HCT116 (cell line): ENCODE results near the gene MYOG. TPM values are rescaled to one million over a fixed set of nuclear protein-coding genes. Genes with fewer than 3 reads are reported as not detected.

Source experiments
- ATAC-seq: fragments of 200-7000 bp; cut with Tn5 transposase; 2 replicates; pipeline ENCODE4 v1.9.1; 2020; ENCODE audit warnings: mild to moderate bottlenecking, moderate library complexity
- BruUV-seq: library from RNA; stranded (reverse); fragments of 400-500 nt; replicated peaks from 2 replicates; lab custom pipeline; 2021; lab: Mats Ljungman, UMichigan
- CTCF ChIA-PET: fragments of 300-600 bp; sonication (Branson Sonifier 250); formaldehyde crosslinking; loops from one replicate; lab custom pipeline; 2021; ENCODE audit warnings: antibody characterized with exemption; lab: Charles Lee
- POLR2A ChIA-PET: fragments of 300-600, 350-600 bp; sonication (Branson Sonifier 250); formaldehyde crosslinking; loops from one replicate; lab custom pipeline; 2021; ENCODE audit warnings: antibody characterized with exemption; lab: Charles Lee
- RAD21 ChIA-PET, 2 experiments: fragments of 300-600 bp; sonication (Branson Sonifier 250); formaldehyde crosslinking; loops; one replicate each; lab custom pipeline; 2023; ENCODE audit warnings: low total read pairs in 2 of 2; ENCODE audit not compliant: uncharacterized antibody in 2 of 2, unreplicated experiment in 2 of 2, low non-redundant PET in 1 of 2; lab: Charles Lee
- DNase-seq: peaks from one replicate; pipeline ENCODE4 v3.0.0-alpha.2; 2010; ENCODE audit warnings: low read depth, low spot score
- H2AFZ ChIP-seq: fragments of 200-600 bp; shearing (Covaris generic), sonication (generic); 2 replicates; pipeline ENCODE4 v1.6.1; 2017; ENCODE audit warnings: low read depth, mixed run types, mixed read lengths, antibody characterized with exemption, low read length; ENCODE audit not compliant: poor library complexity, severe bottlenecking
- H3K27ac ChIP-seq: 2 replicates; pipeline ENCODE4 v1.5.1; 2012; ENCODE audit warnings: low read depth, low read length
- H3K27me3 ChIP-seq: fragments of 200-600 bp; sonication (generic); 2 replicates; pipeline ENCODE4 v1.6.1; 2016; ENCODE audit warnings: mixed run types, low read length, mixed read lengths; ENCODE audit not compliant: insufficient read depth
- H3K36me3 ChIP-seq, 2 experiments: fragments of 200-500 bp in 1 of 2; fragments of 200-600 bp in 1 of 2; sonication (Bioruptor generic) in 1 of 2; sonication (generic) in 1 of 2; 2 replicates each; pipeline versions ENCODE4 v1.5.1 to v1.6.1; 2014 to 2016; ENCODE audit warnings: low read length in 2 of 2, inconsistent platforms in 1 of 2, mixed read lengths in 1 of 2, mixed run types in 1 of 2; ENCODE audit not compliant: insufficient read depth in 2 of 2, control insufficient read depth in 1 of 2
- H3K4me1 ChIP-seq, 2 experiments: fragments of 200-600 bp in 1 of 2; sonication (generic) in 1 of 2; 2 replicates each; pipeline versions ENCODE4 v1.5.1 to v1.6.1; 2012 to 2017; ENCODE audit warnings: low read length in 2 of 2, inconsistent platforms in 1 of 2, mild to moderate bottlenecking in 1 of 2, mixed read lengths in 1 of 2, mixed run types in 1 of 2, moderate library complexity in 1 of 2; ENCODE audit not compliant: insufficient read depth in 2 of 2, control insufficient read depth in 1 of 2
- H3K4me2 ChIP-seq: fragments of 200-600 bp; sonication (generic); 2 replicates; pipeline ENCODE4 v1.6.1; 2017; ENCODE audit warnings: mixed run types, low read length, mixed read lengths
- H3K4me3 ChIP-seq, 2 experiments: fragments of 200-600 bp in 1 of 2; sonication (generic) in 1 of 2; replicated peaks in 1 of 2; 2 replicates each; pipeline ENCODE4 v1.5.1; 2011 to 2016; ENCODE audit warnings: low read length in 2 of 2, control low read depth in 1 of 2, low read depth in 1 of 2, mild to moderate bottlenecking in 1 of 2, mixed read lengths in 1 of 2, mixed run types in 1 of 2
- H3K79me2 ChIP-seq: fragments of 200-600 bp; sonication (generic); 2 replicates; pipeline ENCODE4 v1.6.1; 2017; ENCODE audit warnings: mild to moderate bottlenecking, mixed run types, low read length, moderate library complexity, mixed read lengths; ENCODE audit not compliant: insufficient read depth
- H3K9ac ChIP-seq: fragments of 200-600 bp; sonication (generic); 2 replicates; pipeline ENCODE4 v1.6.1; 2016; ENCODE audit warnings: low read length, mixed read lengths
- H3K9me2 ChIP-seq: fragments of 200-600 bp; sonication (generic), shearing (Covaris generic); 2 replicates; pipeline ENCODE4 v1.6.1; 2017; ENCODE audit warnings: mixed run types, mild to moderate bottlenecking, moderate library complexity; ENCODE audit not compliant: insufficient read depth
- H3K9me3 ChIP-seq, 2 experiments: fragments of 200-500 bp in 1 of 2; fragments of 200-600 bp in 1 of 2; sonication (Bioruptor generic) in 1 of 2; sonication (generic) in 1 of 2; 2 replicates each; pipeline ENCODE4 v1.6.1; 2014 to 2017; ENCODE audit warnings: low read length in 2 of 2, mixed read lengths in 2 of 2, inconsistent platforms in 1 of 2, low read depth in 1 of 2, mild to moderate bottlenecking in 1 of 2, mixed run types in 1 of 2, moderate library complexity in 1 of 2; ENCODE audit not compliant: control insufficient read depth in 1 of 2, insufficient read depth in 1 of 2
- H4K20me1 ChIP-seq: fragments of 200-600 bp; sonication (generic), shearing (Covaris generic); 2 replicates; pipeline ENCODE4 v1.6.1; 2017; ENCODE audit warnings: mixed run types, mild to moderate bottlenecking, moderate library complexity; ENCODE audit not compliant: insufficient read depth
- CBX3 ChIP-seq: IDR thresholded peaks from 2 replicates; pipeline ENCODE4 v1.6.1; 2012; ENCODE audit warnings: low read depth
- CTCF ChIP-seq, 3 experiments: fragments of 200-600 bp in 1 of 3; sonication (generic) in 1 of 3; IDR thresholded peaks in 2 of 3; conservative IDR thresholded peaks in 1 of 3; 2 replicates each; pipeline ENCODE4 v1.5.1; 2012 to 2017; ENCODE audit warnings: low read depth in 2 of 3, low read length in 2 of 3, antibody characterized with exemption in 1 of 3, borderline replicate concordance in 1 of 3, control low read depth in 1 of 3, mild to moderate bottlenecking in 1 of 3, mixed read lengths in 1 of 3, mixed run types in 1 of 3, moderate library complexity in 1 of 3; ENCODE audit not compliant: insufficient read depth in 1 of 3
- ELF1 ChIP-seq: IDR thresholded peaks from 2 replicates; pipeline ENCODE4 v1.6.1; 2012; ENCODE audit warnings: low read depth, borderline replicate concordance
- EZH2 ChIP-seq: fragments of 200-600 bp; sonication (generic); IDR thresholded peaks from 2 replicates; pipeline ENCODE4 v1.6.1; 2017; ENCODE audit warnings: antibody characterized with exemption, mixed run types
- EZH2phosphoT487 ChIP-seq: fragments of 200-600 bp; IDR thresholded peaks from 2 replicates; pipeline ENCODE4 v1.6.1; 2018; ENCODE audit warnings: antibody characterized with exemption, borderline replicate concordance
- FOSL1 ChIP-seq: IDR thresholded peaks from 2 replicates; pipeline ENCODE4 v1.6.1; 2012; ENCODE audit warnings: low read depth
- JUND ChIP-seq: IDR thresholded peaks from 2 replicates; pipeline ENCODE4 v1.6.1; 2012
- POLR2A ChIP-seq: IDR thresholded peaks from 2 replicates; pipeline ENCODE4 v1.7.0; 2011; ENCODE audit warnings: borderline replicate concordance; ENCODE audit not compliant: insufficient read depth, insufficient read length; ENCODE audit errors: extremely low read depth
- POLR2AphosphoS5 ChIP-seq: IDR thresholded peaks from 2 replicates; pipeline ENCODE4 v1.6.1; 2011; ENCODE audit warnings: mild to moderate bottlenecking, low read depth, low read length, moderate library complexity
- SIN3A ChIP-seq: IDR thresholded peaks from 2 replicates; pipeline ENCODE4 v1.6.1; 2012; ENCODE audit warnings: low read depth
- SP1 ChIP-seq: IDR thresholded peaks from 2 replicates; pipeline ENCODE4 v1.6.1; 2012; ENCODE audit warnings: low read depth
- SRF ChIP-seq: IDR thresholded peaks from 2 replicates; pipeline ENCODE4 v1.6.1; 2012; ENCODE audit warnings: low read depth
- TCF7L2 ChIP-seq: IDR thresholded peaks from 2 replicates; pipeline ENCODE4 v1.7.0; 2011; ENCODE audit warnings: borderline replicate concordance, inconsistent platforms; ENCODE audit not compliant: insufficient read depth, insufficient read length; ENCODE audit errors: extremely low read depth
- YY1 ChIP-seq: IDR thresholded peaks from 2 replicates; pipeline ENCODE4 v1.6.1; 2011; ENCODE audit warnings: low read length, low read depth, moderate library complexity, mild to moderate bottlenecking; ENCODE audit not compliant: insufficient replicate concordance; ENCODE audit errors: extremely low read depth
- ZNF274 ChIP-seq: fragments of 200-500 bp; sonication (Bioruptor generic); IDR thresholded peaks from 2 replicates; pipeline ENCODE4 v1.6.1; 2014; ENCODE audit warnings: mild to moderate bottlenecking, low read depth, low read length, inconsistent platforms
- intact Hi-C: fragments of 100-400 bp; cut with micrococcal nuclease; formaldehyde crosslinking; loops from 2 replicates; pipeline ENCODE4 v1.10.0; 2022
- total RNA-seq: library from RNA; stranded (reverse); gene quantifications from one replicate; pipeline ENCODE4 v1.2.1, GENCODE V29; 2021; ENCODE audit not compliant: unreplicated experiment
- TF ChIP-seq, protein P1 (sequence below): IDR thresholded peaks from 2 replicates; pipeline ENCODE4 v1.6.1; 2011; ENCODE audit warnings: mild to moderate bottlenecking, low read length, moderate library complexity; ENCODE audit not compliant: insufficient replicate concordance; ENCODE audit errors: extremely low read depth

MYOG gene
- total RNA-seq, 1 experiment from 2014 or later = not detected

DNA sequence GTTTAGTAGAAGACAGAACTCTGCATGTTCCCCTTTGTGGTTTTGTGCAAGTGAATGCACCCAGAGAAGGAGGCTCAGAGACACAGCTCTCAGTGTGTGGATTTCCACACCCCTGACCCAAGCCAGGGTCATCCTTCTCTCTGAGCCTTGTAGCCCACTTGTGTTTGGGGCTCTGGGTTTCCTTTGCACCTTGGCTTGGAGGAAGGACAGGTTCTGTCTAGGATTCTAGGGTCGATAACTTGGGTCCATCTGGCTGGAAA lies 27.2 kb downstream of the MYOG start:
- H3K27ac ChIP-seq = no peak overlapping the region
- no peaks in the 10 kb centered on the region for H3K79me2 ChIP-seq
- intact Hi-C loops = no loop called here
- peaks cover 0 to 5% of the 10 kb centered on the region in 2 experiments; a peak in 2 of 4 replicates for H3K36me3 ChIP-seq
- no TSS peak for BruUV-seq
- CTCF ChIA-PET = no interaction called here
- DNase-seq (no peak), ATAC-seq (no peak)
- TF ChIP-seq POLR2A = no peak
- TF ChIP-seq ELF1 = no peak
- no peak for TF ChIP-seq EZH2
- no peak for TF ChIP-seq SRF
- no peak for TF ChIP-seq SIN3A
- TF ChIP-seq CBX3 = no peak
- TF ChIP-seq JUND = no peak
- no peak for TF ChIP-seq SP1
- no peak for TF ChIP-seq POLR2AphosphoS5
- no peak for TF ChIP-seq TCF7L2
- TF ChIP-seq ZNF274 = no peak
- TF ChIP-seq, protein P1, sequence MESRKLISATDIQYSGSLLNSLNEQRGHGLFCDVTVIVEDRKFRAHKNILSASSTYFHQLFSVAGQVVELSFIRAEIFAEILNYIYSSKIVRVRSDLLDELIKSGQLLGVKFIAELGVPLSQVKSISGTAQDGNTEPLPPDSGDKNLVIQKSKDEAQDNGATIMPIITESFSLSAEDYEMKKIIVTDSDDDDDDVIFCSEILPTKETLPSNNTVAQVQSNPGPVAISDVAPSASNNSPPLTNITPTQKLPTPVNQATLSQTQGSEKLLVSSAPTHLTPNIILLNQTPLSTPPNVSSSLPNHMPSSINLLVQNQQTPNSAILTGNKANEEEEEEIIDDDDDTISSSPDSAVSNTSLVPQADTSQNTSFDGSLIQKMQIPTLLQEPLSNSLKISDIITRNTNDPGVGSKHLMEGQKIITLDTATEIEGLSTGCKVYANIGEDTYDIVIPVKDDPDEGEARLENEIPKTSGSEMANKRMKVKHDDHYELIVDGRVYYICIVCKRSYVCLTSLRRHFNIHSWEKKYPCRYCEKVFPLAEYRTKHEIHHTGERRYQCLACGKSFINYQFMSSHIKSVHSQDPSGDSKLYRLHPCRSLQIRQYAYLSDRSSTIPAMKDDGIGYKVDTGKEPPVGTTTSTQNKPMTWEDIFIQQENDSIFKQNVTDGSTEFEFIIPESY = no peak
- no peak for TF ChIP-seq YY1
- no peak for TF ChIP-seq EZH2phosphoT487
- no peak for TF ChIP-seq FOSL1
- TF ChIP-seq CTCF (IDR thresholded peaks at IDR 0.05 in 2 of 3, conservative IDR thresholded peaks at IDR 0.05 in 1 of 3; ENCODE audit: borderline replicate concordance in 1 of 3, insufficient read depth in 1 of 3, low read depth in 2 of 3, low read length in 2 of 3) = no peak
- POLR2A ChIA-PET = no interaction called here
- H2AFZ ChIP-seq = no peak overlapping the region
- H3K4me1 ChIP-seq = no peaks in the 10 kb centered on the region
- no peaks in the 10 kb centered on the region for H4K20me1 ChIP-seq
- RAD21 ChIA-PET = no interaction called here
- H3K9me3 ChIP-seq = no peaks in the 10 kb centered on the region
- no peaks in the 10 kb centered on the region for H3K9me2 ChIP-seq
- H3K27me3 ChIP-seq = no peaks in the 10 kb centered on the region
- H3K4me2 ChIP-seq = no peak overlapping the region
- H3K9ac ChIP-seq = no peak overlapping the region
- H3K4me3 ChIP-seq = no peak overlapping the region
